OCI-LY1 (cell line): ENCODE data around the gene KIF14.

Source experiments
- H2AFZ ChIP-seq: fragments of 200-600 bp; sonication (generic), shearing (Covaris generic); 2 replicates; pipeline ENCODE4 v1.6.0; 2014; ENCODE audit warnings: antibody characterized with exemption, mild to moderate bottlenecking, low read length
- H3F3A ChIP-seq: fragments of 200-600 bp; sonication (generic), shearing (Covaris generic); 2 replicates; pipeline ENCODE4 v1.6.0; 2014; ENCODE audit warnings: mild to moderate bottlenecking, antibody characterized with exemption, low read length, moderate library complexity; ENCODE audit not compliant: insufficient read depth
- H3K27ac ChIP-seq: fragments of 200-600 bp; sonication (generic); 2 replicates; pipeline ENCODE4 v1.5.1; 2014; ENCODE audit warnings: low read length, mixed run types, mild to moderate bottlenecking, low read depth; ENCODE audit not compliant: poor library complexity, severe bottlenecking
- H3K27me3 ChIP-seq: fragments of 200-600 bp; sonication (generic); 2 replicates; pipeline ENCODE4 v1.6.0; 2014; ENCODE audit warnings: antibody characterized with exemption, mild to moderate bottlenecking, low read length, moderate library complexity; ENCODE audit not compliant: insufficient read depth
- H3K36me3 ChIP-seq: fragments of 200-600 bp; sonication (generic); 2 replicates; pipeline ENCODE4 v1.6.1; 2014; ENCODE audit warnings: mild to moderate bottlenecking, antibody characterized with exemption, low read length, moderate library complexity, mixed read lengths; ENCODE audit not compliant: insufficient read depth
- H3K4me1 ChIP-seq: fragments of 200-600 bp; sonication (generic); 2 replicates; pipeline ENCODE4 v1.5.1; 2014; ENCODE audit warnings: mild to moderate bottlenecking, low read length, moderate library complexity; ENCODE audit not compliant: insufficient read depth, severe bottlenecking
- H3K4me2 ChIP-seq: fragments of 200-600 bp; sonication (generic), shearing (Covaris generic); 2 replicates; pipeline ENCODE4 v1.6.1; 2014; ENCODE audit warnings: low read length
- H3K4me3 ChIP-seq: fragments of 200-600 bp; sonication (generic); 2 replicates; pipeline ENCODE4 v1.5.1; 2014; ENCODE audit warnings: low read length, low read depth, mild to moderate bottlenecking, mixed read lengths; ENCODE audit not compliant: poor library complexity, severe bottlenecking
- H3K79me2 ChIP-seq: fragments of 200-600 bp; shearing (Covaris generic); 2 replicates; pipeline ENCODE4 v1.6.1; 2016; ENCODE audit warnings: mixed run types, low read length, mixed read lengths; ENCODE audit not compliant: insufficient read depth
- H3K9ac ChIP-seq: fragments of 200-600 bp; sonication (generic), shearing (Covaris generic); 2 replicates; pipeline ENCODE4 v1.6.1; 2014; ENCODE audit warnings: mild to moderate bottlenecking, low read length, mixed read lengths
- H3K9me2 ChIP-seq: fragments of 200-600 bp; sonication (generic), shearing (Covaris generic); 2 replicates; pipeline ENCODE4 v1.6.1; 2014; ENCODE audit warnings: low read depth, mild to moderate bottlenecking, low read length, mixed read lengths
- H3K9me3 ChIP-seq: fragments of 200-600 bp; shearing (Covaris generic); 2 replicates; pipeline ENCODE4 v1.6.1; 2014; ENCODE audit warnings: low read length, mixed read lengths
- H4K20me1 ChIP-seq: fragments of 200-600 bp; sonication (generic), shearing (Covaris generic); 2 replicates; pipeline ENCODE4 v1.6.0; 2016; ENCODE audit warnings: mild to moderate bottlenecking, low read length; ENCODE audit not compliant: insufficient read depth
- EZH2 ChIP-seq: fragments of 200-600 bp; sonication (generic), shearing (Covaris generic); IDR thresholded peaks from 2 replicates; pipeline ENCODE4 v1.8.0; 2017; ENCODE audit warnings: borderline replicate concordance, mixed run types, mild to moderate bottlenecking, antibody characterized with exemption, low read length, moderate library complexity, mixed read lengths
- TF ChIP-seq, protein P1 (sequence below): fragments of 200-600 bp; sonication (generic), shearing (Covaris generic); IDR thresholded peaks from 2 replicates; pipeline ENCODE4 v1.5.1; 2017; ENCODE audit warnings: mild to moderate bottlenecking, antibody characterized with exemption, low read length, moderate library complexity, mixed read lengths

KIF14 gene

DNA sequence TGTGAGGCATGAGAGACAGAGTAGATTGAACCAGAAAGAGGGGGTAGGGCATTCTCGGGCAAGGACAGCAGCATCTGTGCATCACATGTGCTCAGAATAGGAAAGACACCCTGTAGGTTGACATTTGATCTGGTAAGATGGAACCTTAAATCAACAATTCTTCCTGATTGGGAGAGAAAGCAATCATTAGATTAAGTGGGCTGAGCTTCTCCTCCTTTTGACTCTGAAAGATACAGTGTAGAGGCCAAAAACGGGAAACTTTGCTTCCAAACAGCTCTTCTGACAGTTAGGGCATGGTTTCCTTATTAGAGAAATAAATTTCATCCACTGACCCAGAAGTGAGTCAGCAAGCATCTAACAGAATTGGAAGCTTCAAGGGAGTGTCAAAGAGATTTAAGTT is 9.7 kb downstream of the KIF14 start:
- no peak overlapping the region for H3K4me2 ChIP-seq
- peaks cover 67% of the 10 kb centered on the region for H3K36me3 ChIP-seq
- H3K9me2 ChIP-seq: no peaks in the 10 kb centered on the region
- H3K4me3 ChIP-seq: no peak overlapping the region
- no peaks in the 10 kb centered on the region for H4K20me1 ChIP-seq
- no peaks in the 10 kb centered on the region for H3K79me2 ChIP-seq
- TF ChIP-seq, protein P1, sequence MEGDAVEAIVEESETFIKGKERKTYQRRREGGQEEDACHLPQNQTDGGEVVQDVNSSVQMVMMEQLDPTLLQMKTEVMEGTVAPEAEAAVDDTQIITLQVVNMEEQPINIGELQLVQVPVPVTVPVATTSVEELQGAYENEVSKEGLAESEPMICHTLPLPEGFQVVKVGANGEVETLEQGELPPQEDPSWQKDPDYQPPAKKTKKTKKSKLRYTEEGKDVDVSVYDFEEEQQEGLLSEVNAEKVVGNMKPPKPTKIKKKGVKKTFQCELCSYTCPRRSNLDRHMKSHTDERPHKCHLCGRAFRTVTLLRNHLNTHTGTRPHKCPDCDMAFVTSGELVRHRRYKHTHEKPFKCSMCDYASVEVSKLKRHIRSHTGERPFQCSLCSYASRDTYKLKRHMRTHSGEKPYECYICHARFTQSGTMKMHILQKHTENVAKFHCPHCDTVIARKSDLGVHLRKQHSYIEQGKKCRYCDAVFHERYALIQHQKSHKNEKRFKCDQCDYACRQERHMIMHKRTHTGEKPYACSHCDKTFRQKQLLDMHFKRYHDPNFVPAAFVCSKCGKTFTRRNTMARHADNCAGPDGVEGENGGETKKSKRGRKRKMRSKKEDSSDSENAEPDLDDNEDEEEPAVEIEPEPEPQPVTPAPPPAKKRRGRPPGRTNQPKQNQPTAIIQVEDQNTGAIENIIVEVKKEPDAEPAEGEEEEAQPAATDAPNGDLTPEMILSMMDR: no peak
- no peak for TF ChIP-seq EZH2
- no peak overlapping the region for H2AFZ ChIP-seq
- no peak overlapping the region for H3K9ac ChIP-seq
- no peaks in the 10 kb centered on the region for H3K27me3 ChIP-seq
- no peaks in the 10 kb centered on the region for H3F3A ChIP-seq
- H3K27ac ChIP-seq: no peak overlapping the region
- no peaks in the 10 kb centered on the region for H3K4me1 ChIP-seq
- no peaks in the 10 kb centered on the region for H3K9me3 ChIP-seq

DNA sequence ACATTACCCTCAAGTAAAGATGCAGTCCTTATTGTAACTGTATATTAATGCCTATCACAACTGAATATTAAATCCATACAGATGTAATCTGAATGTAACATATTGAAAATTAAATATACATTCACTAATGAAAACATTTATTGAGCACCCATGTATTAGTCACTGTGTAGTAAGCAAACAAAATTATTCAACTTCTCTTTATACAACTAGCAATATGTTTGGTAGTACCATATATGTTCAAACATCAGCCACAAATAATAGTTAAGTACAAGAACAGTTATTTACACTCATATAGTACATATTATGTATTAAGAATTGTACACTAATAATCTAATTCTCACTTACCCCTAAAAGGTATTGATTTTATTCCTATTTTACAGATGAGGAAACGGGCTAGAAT is 17.9 kb downstream of the KIF14 start:
- no peak overlapping the region for H2AFZ ChIP-seq
- H3K9ac ChIP-seq: no peak overlapping the region
- peaks cover 65% of the 10 kb centered on the region for H3K36me3 ChIP-seq
- no peak overlapping the region for H3K27ac ChIP-seq
- H3K4me3 ChIP-seq: no peak overlapping the region
- no peaks in the 10 kb centered on the region for H3K4me1 ChIP-seq
- H3K27me3 ChIP-seq: no peaks in the 10 kb centered on the region
- no peaks in the 10 kb centered on the region for H3K9me2 ChIP-seq
- H3K4me2 ChIP-seq: no peak overlapping the region
- no peaks in the 10 kb centered on the region for H3K9me3 ChIP-seq
- H3F3A ChIP-seq: no peaks in the 10 kb centered on the region
- TF ChIP-seq EZH2: no peak
- TF ChIP-seq, protein P1: no peak
- H3K79me2 ChIP-seq: no peaks in the 10 kb centered on the region
- no peaks in the 10 kb centered on the region for H4K20me1 ChIP-seq

GRCh38 chr1:200590001-200590400 is 30.6 kb downstream of the KIF14 start:
- Histone ChIP-seq H3K4me1 (no peaks in the 10 kb centered on the region), H3K36me3 (peaks cover 61% of the 10 kb centered on the region), H3F3A (no peaks in the 10 kb centered on the region), H3K9me2 (no peaks in the 10 kb centered on the region), H3K4me3 (no peak overlapping the region), H4K20me1 (no peaks in the 10 kb centered on the region), H3K27ac (no peak overlapping the region), H3K9me3 (no peaks in the 10 kb centered on the region), H3K4me2 (no peak overlapping the region), H3K27me3 (no peaks in the 10 kb centered on the region), H3K9ac (no peak overlapping the region), H2AFZ (no peak overlapping the region), H3K79me2 (no peaks in the 10 kb centered on the region)
- TF ChIP-seq EZH2: no peak
- TF ChIP-seq, protein P1: no peak
